Measurements from ENCODE around the gene ITGA5. TPM values are rescaled to one million over a fixed set of nuclear protein-coding genes. Genes with fewer than 3 reads are reported as not detected.

ITGA5 gene
- total RNA-seq, 1 donor from 2014 or later: 1.8 TPM

GRCh38 chr12:54412786-54413185, 6.3 kb downstream of the ITGA5 start:
- peaks cover 5% of the 10 kb centered on the region for H3K36me3 Mint-ChIP-seq (ENCODE audit: unreplicated experiment)
- no peaks in the 10 kb centered on the region for H3K4me1 Mint-ChIP-seq (ENCODE audit: low read depth, unreplicated experiment)
- no peak overlapping the region for H3K27ac Mint-ChIP-seq (ENCODE audit: unreplicated experiment)
- H3K4me3 Mint-ChIP-seq (ENCODE audit: unreplicated experiment): no peak overlapping the region
- no peak for DNase-seq
- H3K9me3 Mint-ChIP-seq (ENCODE audit: unreplicated experiment): peaks cover 2% of the 10 kb centered on the region
- H3K27me3 Mint-ChIP-seq (ENCODE audit: unreplicated experiment): peaks cover under 1% of the 10 kb centered on the region
- no peak for TF ChIP-seq CTCF (IDR thresholded peaks at IDR 0.05; ENCODE audit: partially characterized antibody, unreplicated experiment)

GRCh38 chr12:54412348-54412747, 6.7 kb downstream of the ITGA5 start:
- no peaks in the 10 kb centered on the region for H3K4me1 Mint-ChIP-seq (ENCODE audit: low read depth, unreplicated experiment)
- H3K9me3 Mint-ChIP-seq (ENCODE audit: unreplicated experiment): peaks cover 2% of the 10 kb centered on the region
- no peak for TF ChIP-seq CTCF (IDR thresholded peaks at IDR 0.05; ENCODE audit: partially characterized antibody, unreplicated experiment)
- no peaks in the 10 kb centered on the region for H3K27me3 Mint-ChIP-seq (ENCODE audit: unreplicated experiment)
- DNase-seq: no peak
- no peak overlapping the region for H3K27ac Mint-ChIP-seq (ENCODE audit: unreplicated experiment)
- peaks cover 5% of the 10 kb centered on the region for H3K36me3 Mint-ChIP-seq (ENCODE audit: unreplicated experiment)
- H3K4me3 Mint-ChIP-seq (ENCODE audit: unreplicated experiment): no peak overlapping the region

GRCh38 chr12:54411391-54412241, 7.5 kb downstream of the ITGA5 start:
- Mint-ChIP-seq H3K27me3 (ENCODE audit: unreplicated experiment) (no peaks in the 10 kb centered on the region), H3K9me3 (ENCODE audit: unreplicated experiment) (peaks cover 2% of the 10 kb centered on the region), H3K4me1 (ENCODE audit: low read depth, unreplicated experiment) (no peaks in the 10 kb centered on the region), H3K4me3 (ENCODE audit: unreplicated experiment) (no peak overlapping the region), H3K36me3 (ENCODE audit: unreplicated experiment) (peaks cover 5% of the 10 kb centered on the region), H3K27ac (ENCODE audit: unreplicated experiment) (no peak overlapping the region)
- no peak for DNase-seq
- no peak for TF ChIP-seq CTCF (IDR thresholded peaks at IDR 0.05; ENCODE audit: partially characterized antibody, unreplicated experiment)

GRCh38 chr12:54409267-54409666, 9.8 kb downstream of the ITGA5 start:
- Mint-ChIP-seq H3K4me1 (ENCODE audit: low read depth, unreplicated experiment) (no peaks in the 10 kb centered on the region), H3K27ac (ENCODE audit: unreplicated experiment) (no peak overlapping the region), H3K9me3 (ENCODE audit: unreplicated experiment) (peaks cover 7% of the 10 kb centered on the region), H3K4me3 (ENCODE audit: unreplicated experiment) (no peak overlapping the region), H3K36me3 (ENCODE audit: unreplicated experiment) (peaks cover 5% of the 10 kb centered on the region), H3K27me3 (ENCODE audit: unreplicated experiment) (peaks cover 1% of the 10 kb centered on the region)
- DNase-seq: no peak
- TF ChIP-seq CTCF (IDR thresholded peaks at IDR 0.05; ENCODE audit: partially characterized antibody, unreplicated experiment): no peak

- H3K27ac Mint-ChIP-seq (ENCODE audit: unreplicated experiment): no peak overlapping the region
- H3K9me3 Mint-ChIP-seq (ENCODE audit: unreplicated experiment): peaks cover 5% of the 10 kb centered on the region
- H3K27me3 Mint-ChIP-seq (ENCODE audit: unreplicated experiment): peaks cover 1% of the 10 kb centered on the region
- no peaks in the 10 kb centered on the region for H3K4me1 Mint-ChIP-seq (ENCODE audit: low read depth, unreplicated experiment)
- DNase-seq: no peak
- H3K4me3 Mint-ChIP-seq (ENCODE audit: unreplicated experiment): no peak overlapping the region
- no peak for TF ChIP-seq CTCF (IDR thresholded peaks at IDR 0.05; ENCODE audit: partially characterized antibody, unreplicated experiment)
- H3K36me3 Mint-ChIP-seq (ENCODE audit: unreplicated experiment): no peaks in the 10 kb centered on the region
Measured at GRCh38 chr12:54407183-54407905, 11.7 kb downstream of the ITGA5 start.

All from glutamatergic neuron (in vitro differentiated cells).